Astrocyte (in vitro differentiated cells and primary cell): Measurements from ENCODE around the gene DAAM2. TPM values are rescaled to one million over a fixed set of nuclear protein-coding genes. Genes with fewer than 3 reads are reported as not detected.

Source experiments
- DNase-seq: peaks from one replicate; pipeline ENCODE4 v3.0.0-alpha.2; 2010; ENCODE audit warnings: low read depth
- FAIRE-seq: peaks from 2 replicates; lab custom pipeline; 2011; peaks lifted over from hg19 to GRCh38; lab: Jason Lieb, UNC
- H2AFZ ChIP-seq: 2 replicates; pipeline ENCODE4 v1.6.0; 2012; ENCODE audit warnings: low read depth, low read length, inconsistent platforms
- H3K27ac ChIP-seq: 2 replicates; pipeline ENCODE4 v1.5.1; 2011; ENCODE audit warnings: low read depth, low read length, inconsistent platforms
- H3K27me3 ChIP-seq: 2 replicates; pipeline ENCODE4 v1.6.0; 2011; ENCODE audit warnings: low read length, inconsistent platforms; ENCODE audit not compliant: insufficient read depth
- H3K36me3 ChIP-seq: 2 replicates; pipeline ENCODE4 v1.5.1; 2011; ENCODE audit warnings: low read length, inconsistent platforms; ENCODE audit not compliant: insufficient read depth
- H3K4me1 ChIP-seq: 2 replicates; pipeline ENCODE4 v1.5.1; 2011; ENCODE audit warnings: low read length, inconsistent platforms; ENCODE audit not compliant: insufficient read depth
- H3K4me2 ChIP-seq: 2 replicates; pipeline ENCODE4 v1.6.0; 2012; ENCODE audit warnings: low read length, inconsistent platforms
- H3K4me3 ChIP-seq: 2 replicates; pipeline ENCODE4 v1.5.1; 2011; ENCODE audit warnings: low read depth, mild to moderate bottlenecking, low read length, inconsistent platforms; ENCODE audit not compliant: insufficient read depth
- H3K79me2 ChIP-seq: 2 replicates; pipeline ENCODE4 v1.6.0; 2012; ENCODE audit warnings: mild to moderate bottlenecking, low read length, inconsistent platforms; ENCODE audit not compliant: insufficient read depth
- H3K9ac ChIP-seq: 2 replicates; pipeline ENCODE4 v1.6.0; 2012; ENCODE audit warnings: mild to moderate bottlenecking, low read length, inconsistent platforms
- H3K9me3 ChIP-seq: 2 replicates; pipeline ENCODE4 v1.5.1; 2012; ENCODE audit warnings: low read depth, mild to moderate bottlenecking, low read length, inconsistent platforms; ENCODE audit not compliant: insufficient read depth
- H4K20me1 ChIP-seq: 2 replicates; pipeline ENCODE4 v1.6.0; 2012; ENCODE audit warnings: low read length, inconsistent platforms; ENCODE audit not compliant: insufficient read depth
- H3K27ac Mint-ChIP-seq: one replicate; pipeline ENCODE4 v1.8.0; 2021; ENCODE audit warnings: mild to moderate bottlenecking, mixed read lengths; ENCODE audit not compliant: unreplicated experiment
- H3K27me3 Mint-ChIP-seq: one replicate; pipeline ENCODE4 v1.8.0; 2021; ENCODE audit warnings: low read depth, mixed read lengths; ENCODE audit not compliant: unreplicated experiment
- H3K36me3 Mint-ChIP-seq: one replicate; pipeline ENCODE4 v1.8.0; 2021; ENCODE audit warnings: low read depth, mixed read lengths; ENCODE audit not compliant: unreplicated experiment
- H3K4me1 Mint-ChIP-seq: one replicate; pipeline ENCODE4 v1.8.0; 2021; ENCODE audit warnings: low read depth, mixed read lengths; ENCODE audit not compliant: unreplicated experiment
- H3K4me3 Mint-ChIP-seq: one replicate; pipeline ENCODE4 v1.8.0; 2021; ENCODE audit warnings: mild to moderate bottlenecking, moderate library complexity, mixed read lengths; ENCODE audit not compliant: unreplicated experiment
- H3K9me3 Mint-ChIP-seq: one replicate; pipeline ENCODE4 v1.8.0; 2021; ENCODE audit warnings: mild to moderate bottlenecking, mixed read lengths; ENCODE audit not compliant: unreplicated experiment
- CTCF ChIP-seq: IDR thresholded peaks from 2 replicates; pipeline ENCODE4 v1.5.1; 2011; ENCODE audit warnings: low read depth, mild to moderate bottlenecking, inconsistent platforms, low read length, moderate library complexity; ENCODE audit not compliant: insufficient read depth
- EZH2 ChIP-seq: IDR thresholded peaks from 2 replicates; pipeline ENCODE4 v1.6.1; 2012; ENCODE audit warnings: mild to moderate bottlenecking, low read length, inconsistent platforms; ENCODE audit not compliant: insufficient read depth
- total RNA-seq: library from RNA; stranded (reverse); gene quantifications from 2 replicates; pipeline ENCODE4 v1.2.1, GENCODE V29; 2021

Gene DAAM2
- total RNA-seq, 1 donor from 2014 or later: 38.4 TPM

GRCh38 chr6:39849228-39849627, 57.1 kb downstream of the DAAM2 start:
- H3K27me3 Mint-ChIP-seq: no peaks in the 10 kb centered on the region
- Histone ChIP-seq H3K9ac (no peak overlapping the region), H4K20me1 (no peaks in the 10 kb centered on the region), H3K79me2 (no peaks in the 10 kb centered on the region), H3K9me3 (no peaks in the 10 kb centered on the region), H3K27me3 (no peaks in the 10 kb centered on the region), H3K4me3 (no peak overlapping the region), H3K27ac (no peak overlapping the region), H3K4me2 (no peak overlapping the region), H3K4me1 (peaks cover 4% of the 10 kb centered on the region), H3K36me3 (no peaks in the 10 kb centered on the region), H2AFZ (no peak overlapping the region)
- FAIRE-seq (no peak), DNase-seq (no peak)
- peaks cover 2% of the 10 kb centered on the region for H3K9me3 Mint-ChIP-seq
- TF ChIP-seq CTCF: no peak
- no peak for TF ChIP-seq EZH2
- no peak overlapping the region for H3K27ac Mint-ChIP-seq
- H3K4me1 Mint-ChIP-seq: peaks cover 25% of the 10 kb centered on the region
- peaks cover 20% of the 10 kb centered on the region for H3K36me3 Mint-ChIP-seq
- no peak overlapping the region for H3K4me3 Mint-ChIP-seq

- Histone ChIP-seq H3K9ac (no peak overlapping the region), H3K27ac (no peak overlapping the region), H3K27me3 (no peaks in the 10 kb centered on the region), H4K20me1 (no peaks in the 10 kb centered on the region), H3K36me3 (no peaks in the 10 kb centered on the region), H3K4me2 (no peak overlapping the region), H3K4me3 (no peak overlapping the region), H3K9me3 (no peaks in the 10 kb centered on the region), H3K4me1 (peaks cover 4% of the 10 kb centered on the region), H2AFZ (no peak overlapping the region), H3K79me2 (no peaks in the 10 kb centered on the region)
- H3K4me3 Mint-ChIP-seq: no peak overlapping the region
- peaks cover 2% of the 10 kb centered on the region for H3K9me3 Mint-ChIP-seq
- peaks cover 24% of the 10 kb centered on the region for H3K36me3 Mint-ChIP-seq
- FAIRE-seq (no peak), DNase-seq (no peak)
- H3K27me3 Mint-ChIP-seq: no peaks in the 10 kb centered on the region
- peaks cover 26% of the 10 kb centered on the region for H3K4me1 Mint-ChIP-seq
- TF ChIP-seq CTCF (no peak), EZH2 (no peak)
- H3K27ac Mint-ChIP-seq: no peak overlapping the region
Measured at GRCh38 chr6:39849764-39850163, 57.6 kb downstream of the DAAM2 start.

- Histone ChIP-seq H2AFZ (no peak overlapping the region), H3K27me3 (no peaks in the 10 kb centered on the region), H3K9ac (no peak overlapping the region), H4K20me1 (no peaks in the 10 kb centered on the region), H3K36me3 (no peaks in the 10 kb centered on the region), H3K4me2 (no peak overlapping the region), H3K79me2 (no peaks in the 10 kb centered on the region), H3K27ac (no peak overlapping the region), H3K9me3 (no peaks in the 10 kb centered on the region), H3K4me1 (peaks cover 8% of the 10 kb centered on the region), H3K4me3 (no peak overlapping the region)
- TF ChIP-seq CTCF (no peak), EZH2 (no peak)
- peak overlapping the region; percentile 29 for H3K27ac Mint-ChIP-seq
- no peak for FAIRE-seq
- DNase-seq: no peak
- peaks cover 36% of the 10 kb centered on the region for H3K4me1 Mint-ChIP-seq
- no peak overlapping the region for H3K4me3 Mint-ChIP-seq
- peaks cover 25% of the 10 kb centered on the region for H3K36me3 Mint-ChIP-seq
- H3K27me3 Mint-ChIP-seq: no peaks in the 10 kb centered on the region
- peaks cover 2% of the 10 kb centered on the region for H3K9me3 Mint-ChIP-seq
Measured at GRCh38 chr6:39850736-39851297, 58.6 kb downstream of the DAAM2 start.
